Fibroblast of mammary gland (primary cell): ENCODE results near the gene B3GLCT.
A peak's percentile ranks its signal among the peaks of the same experiment; 100 is the strongest.

ENCODE experiments used
- DNase-seq: peaks from one replicate; pipeline ENCODE4 v3.0.0-alpha.2; 2010; ENCODE audit warnings: low read depth
- H3K4me3 ChIP-seq: 2 replicates; pipeline ENCODE4 v1.5.1; 2011; ENCODE audit warnings: low read depth, mild to moderate bottlenecking, low read length, moderate library complexity; ENCODE audit not compliant: control insufficient read depth
- CTCF ChIP-seq: conservative IDR thresholded peaks from 2 replicates; pipeline ENCODE4 v1.5.1; 2011; ENCODE audit warnings: low read depth, low read length, inconsistent platforms; ENCODE audit not compliant: control insufficient read depth, insufficient read depth

B3GLCT gene

GRCh38 chr13:31223215-31223614 lies 23.4 kb downstream of the B3GLCT start:
- H3K4me3 ChIP-seq, result no peak overlapping the region
- TF ChIP-seq CTCF, result no peak
- no peak for DNase-seq

GRCh38 chr13:31223640-31224039 lies 23.9 kb downstream of the B3GLCT start:
- H3K4me3 ChIP-seq, result no peak overlapping the region

GRCh38 chr13:31224174-31224669 lies 24.4 kb downstream of the B3GLCT start:
- TF ChIP-seq CTCF, result no peak
- no peak overlapping the region for H3K4me3 ChIP-seq
- no peak for DNase-seq

More at GRCh38 chr13:31223640-31224039, 23.9 kb downstream of the B3GLCT start:
- TF ChIP-seq CTCF, result no peak
- no peak for DNase-seq

GRCh38 chr13:31224963-31225559 lies 25.3 kb downstream of the B3GLCT start:
- H3K4me3 ChIP-seq, result no peak overlapping the region
- DNase-seq, result no peak
- TF ChIP-seq CTCF, result no peak

- no peak overlapping the region for H3K4me3 ChIP-seq
- TF ChIP-seq CTCF, result no peak
- DNase-seq, result no peak
These were observed 26.4 kb downstream of the B3GLCT start for GRCh38 chr13:31225998-31226675.

GRCh38 chr13:31227063-31227462 lies 27.3 kb downstream of the B3GLCT start:
- TF ChIP-seq CTCF, result no peak
- DNase-seq, result peak; percentile 8
- no peak overlapping the region for H3K4me3 ChIP-seq

GRCh38 chr13:31227870-31228269 lies 28.1 kb downstream of the B3GLCT start:
- no peak for DNase-seq
- TF ChIP-seq CTCF, result no peak
- no peak overlapping the region for H3K4me3 ChIP-seq
